ENCODE data around the gene TSSK2.

Gene TSSK2

DNA sequence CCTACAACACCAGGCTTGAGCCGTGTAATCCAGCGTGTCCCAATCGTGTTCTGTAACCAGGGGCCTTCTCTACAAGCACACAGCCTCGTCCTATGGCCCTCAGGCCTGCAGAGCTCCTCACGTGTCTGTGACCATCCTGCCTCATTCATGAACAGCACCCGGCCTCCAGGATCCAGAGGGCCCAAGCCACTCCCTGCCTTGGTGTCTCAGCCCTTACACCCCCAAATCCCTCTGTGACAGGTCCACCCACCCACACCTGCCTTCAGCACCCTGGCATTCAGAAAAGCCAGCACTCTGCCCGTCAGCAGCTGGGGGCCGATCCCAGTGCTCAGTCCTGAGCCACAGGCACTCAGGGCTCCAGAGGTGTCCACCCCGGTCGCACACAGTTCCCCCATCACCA, 5.8 kb downstream of the TSSK2 start:
- no peak overlapping the region for H3K27ac ChIP-seq
- no peaks in the 10 kb centered on the region for H3K27me3 ChIP-seq
- TF ChIP-seq Cebpa-rat (IDR thresholded peaks at IDR 0.05): no peak
- no peak overlapping the region for H3K9ac ChIP-seq
- H3K4me3 ChIP-seq: no peak overlapping the region
- H4K20me1 ChIP-seq: peaks cover 0 to 79% (median 44%) of the 10 kb centered on the region in 11 experiments; a peak in 14 of 22 replicates
- no peaks in the 10 kb centered on the region for H3K9me3 ChIP-seq (replicated peaks in 1 of 11)
- peaks cover 91 to 100% (median 99%) of the 10 kb centered on the region in 11 experiments for H3K36me3 ChIP-seq
- H3K4me2 ChIP-seq: no peak overlapping the region
- peaks cover 0 to 5% (median 0%) of the 10 kb centered on the region in 10 experiments; a peak in 1 of 20 replicates for H3K4me1 ChIP-seq

DNA sequence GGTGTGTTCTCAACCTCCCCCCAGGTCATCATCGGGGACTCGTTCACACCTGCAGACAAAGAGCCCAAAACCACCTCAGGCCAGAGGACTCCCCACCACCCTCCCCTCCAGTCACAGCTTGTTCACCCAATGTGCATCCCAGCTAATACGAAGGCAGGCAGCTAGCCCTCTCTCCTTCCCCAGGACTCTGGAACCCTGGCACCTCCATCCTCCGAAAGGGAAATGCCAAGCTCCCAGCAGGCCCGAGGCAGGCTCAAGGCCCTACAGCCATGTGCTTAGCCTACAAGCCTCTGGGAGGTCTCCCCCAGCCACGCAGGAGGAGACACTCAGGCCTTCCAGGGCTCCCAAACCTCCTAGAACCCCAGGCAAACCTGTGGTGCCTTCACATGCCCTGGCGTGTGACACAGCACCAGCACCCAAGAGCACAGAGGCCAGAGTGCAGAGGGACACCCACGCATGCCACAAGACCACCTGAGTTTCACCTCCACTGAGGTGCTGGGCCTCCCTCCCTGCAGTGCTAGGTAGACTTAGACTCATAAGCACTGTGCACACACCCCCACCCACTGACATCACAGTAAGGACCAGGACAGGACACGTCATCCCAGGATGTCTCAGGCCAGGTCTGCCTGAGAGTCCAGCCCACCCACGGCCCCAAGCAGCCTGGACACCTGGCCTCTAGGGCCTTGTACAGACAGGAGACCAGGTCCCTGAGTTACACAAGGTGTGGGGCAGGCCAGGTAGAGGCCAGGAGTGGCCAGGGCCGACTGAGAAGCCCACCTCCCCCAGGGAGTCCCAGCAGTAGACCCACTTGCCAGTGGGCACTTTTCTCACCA, 6.5 kb downstream of the TSSK2 start:
- Histone ChIP-seq H4K20me1 (peaks cover 0 to 82% (median 50%) of the 10 kb centered on the region in 11 experiments; a peak in 15 of 22 replicates), H3K4me3 (no peak overlapping the region), H3K27ac (no peak overlapping the region), H3K4me2 (no peak overlapping the region), H3K9ac (peak overlapping the region in 2 of 11 experiments; percentile 5 to 8; a peak in 1 of 22 replicates), H3K27me3 (no peaks in the 10 kb centered on the region), H3K9me3 (replicated peaks in 1 of 11) (no peaks in the 10 kb centered on the region), H3K36me3 (peaks cover 95 to 100% (median 99%) of the 10 kb centered on the region in 11 experiments), H3K4me1 (peaks cover 0 to 6% (median 1%) of the 10 kb centered on the region in 10 experiments; a peak in 6 of 20 replicates)
- TF ChIP-seq Cebpa-rat (IDR thresholded peaks at IDR 0.05): no peak

DNA sequence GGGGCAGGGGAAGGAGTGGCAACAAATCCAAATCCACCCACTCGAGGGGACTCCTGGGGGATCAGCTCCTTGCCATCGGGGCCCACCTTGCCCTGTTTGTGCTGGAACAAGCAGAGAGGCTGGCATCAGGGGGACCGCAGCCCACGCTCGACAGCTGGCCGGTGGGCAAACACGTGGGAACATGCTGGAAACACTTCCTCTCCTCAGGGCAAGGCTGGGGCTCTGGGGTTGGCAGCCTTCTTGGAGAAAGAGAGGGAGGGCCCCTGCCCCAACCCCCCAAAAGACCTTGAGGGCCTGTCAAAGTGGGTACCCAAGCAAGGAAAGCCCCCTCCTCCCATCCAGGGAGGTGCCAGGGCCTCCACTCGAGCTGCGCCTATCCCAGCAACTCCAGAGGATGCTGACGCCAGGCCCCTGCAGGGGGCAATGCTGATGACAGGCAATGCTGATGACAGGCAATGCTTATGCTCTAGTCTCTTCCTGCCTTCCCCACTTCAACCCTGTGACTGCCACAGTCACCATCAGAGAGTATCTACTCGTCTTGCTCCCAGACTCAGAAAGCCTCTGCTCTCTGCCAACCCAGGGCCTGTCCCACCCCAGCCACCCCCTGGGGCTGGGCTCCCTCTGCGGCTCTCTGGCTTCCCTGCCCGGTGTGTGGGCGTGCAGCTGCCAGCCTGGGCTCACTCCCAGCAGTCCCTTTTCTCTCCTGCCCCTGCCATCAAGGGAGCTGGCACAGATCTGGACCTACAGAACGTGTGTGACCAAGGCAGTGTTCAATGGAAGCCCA, 7.3 kb downstream of the TSSK2 start:
- Histone ChIP-seq H3K4me1 (peaks cover 5 to 12% (median 9%) of the 10 kb centered on the region in 10 experiments), H3K27ac (no peak overlapping the region), H3K4me2 (no peak overlapping the region), H3K9ac (0 out of 22 replicates have a peak overlapping the region, but pooled peaks of 2 of the 11 experiments have one; percentile 8 to 26), H3K27me3 (no peaks in the 10 kb centered on the region), H3K4me3 (no peak overlapping the region), H4K20me1 (peaks cover 0 to 82% (median 54%) of the 10 kb centered on the region in 11 experiments; a peak in 15 of 22 replicates), H3K36me3 (peaks cover 92 to 98% (median 95%) of the 10 kb centered on the region in 11 experiments), H3K9me3 (replicated peaks in 1 of 11) (no peaks in the 10 kb centered on the region)
- TF ChIP-seq Cebpa-rat (IDR thresholded peaks at IDR 0.05): no peak

DNA sequence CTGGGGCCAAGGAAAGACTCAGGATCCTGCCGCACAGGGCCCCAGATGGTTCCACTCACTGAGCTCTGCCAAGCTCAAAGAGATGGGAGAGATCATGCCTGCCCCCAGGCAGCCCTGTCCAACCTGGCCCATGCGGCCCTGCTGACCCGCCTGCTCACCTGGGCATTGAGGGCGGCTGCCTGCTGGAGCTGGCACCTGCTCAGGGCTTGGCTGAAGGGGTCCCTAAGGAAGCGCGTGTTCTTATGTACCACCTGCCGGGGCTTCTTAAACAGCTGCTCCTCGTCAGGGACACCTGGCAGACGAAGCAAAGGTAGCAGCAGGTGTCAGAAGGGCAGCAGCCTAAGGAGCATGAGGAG, 7.9 kb downstream of the TSSK2 start:
- H3K9me3 ChIP-seq (replicated peaks in 1 of 11): no peaks in the 10 kb centered on the region
- H4K20me1 ChIP-seq: peaks cover 0 to 82% (median 54%) of the 10 kb centered on the region in 11 experiments; a peak in 15 of 22 replicates
- peaks cover 11 to 17% (median 14%) of the 10 kb centered on the region in 10 experiments for H3K4me1 ChIP-seq
- H3K9ac ChIP-seq: 0 out of 22 replicates have a peak overlapping the region, but pooled peaks of 1 of the 11 experiments have one; percentile 26
- no peak overlapping the region for H3K4me2 ChIP-seq
- H3K27ac ChIP-seq: no peak overlapping the region
- H3K36me3 ChIP-seq: peaks cover 86 to 93% (median 89%) of the 10 kb centered on the region in 11 experiments
- no peak overlapping the region for H3K4me3 ChIP-seq
- no peaks in the 10 kb centered on the region for H3K27me3 ChIP-seq
- no peak for TF ChIP-seq Cebpa-rat (IDR thresholded peaks at IDR 0.05)

GRCh38 chr22:19139974-19140373, 8.9 kb downstream of the TSSK2 start:
- 0 out of 22 replicates have a peak overlapping the region, but pooled peaks of 1 of the 11 experiments have one; percentile 15 for H3K9ac ChIP-seq
- no peak overlapping the region for H3K27ac ChIP-seq
- H4K20me1 ChIP-seq: peaks cover 0 to 75% (median 49%) of the 10 kb centered on the region in 11 experiments; a peak in 15 of 22 replicates
- H3K27me3 ChIP-seq: no peaks in the 10 kb centered on the region
- no peak overlapping the region for H3K4me3 ChIP-seq
- no peak for TF ChIP-seq Cebpa-rat (IDR thresholded peaks at IDR 0.05)
- H3K4me1 ChIP-seq: peaks cover 11 to 17% (median 14%) of the 10 kb centered on the region in 10 experiments
- no peaks in the 10 kb centered on the region for H3K9me3 ChIP-seq (replicated peaks in 1 of 11)
- H3K36me3 ChIP-seq: peaks cover 76 to 83% (median 79%) of the 10 kb centered on the region in 11 experiments
- H3K4me2 ChIP-seq: no peak overlapping the region

- TF ChIP-seq Cebpa-rat (IDR thresholded peaks at IDR 0.05): no peak
- peaks cover 54 to 59% (median 55%) of the 10 kb centered on the region in 11 experiments for H3K36me3 ChIP-seq
- H4K20me1 ChIP-seq: peaks cover 0 to 62% (median 38%) of the 10 kb centered on the region in 11 experiments; a peak in 15 of 22 replicates
- no peaks in the 10 kb centered on the region for H3K9me3 ChIP-seq (replicated peaks in 1 of 11)
- H3K4me3 ChIP-seq: 0 out of 20 replicates have a peak overlapping the region, but pooled peaks of 1 of the 10 experiments have one; percentile 96
- peaks cover 11 to 17% (median 14%) of the 10 kb centered on the region in 10 experiments for H3K4me1 ChIP-seq
- peak overlapping the region in 9 of 11 experiments; percentile 3 to 93 (median 24); a peak in 6 of 22 replicates for H3K9ac ChIP-seq
- no peak overlapping the region for H3K27ac ChIP-seq
- H3K4me2 ChIP-seq: peak overlapping the region in 2 of 11 experiments; percentile 89 to 98; a peak in 2 of 22 replicates
- H3K27me3 ChIP-seq: peaks cover 0 to 2% (median 0%) of the 10 kb centered on the region in 11 experiments; a peak in 2 of 22 replicates
These were observed 11.3 kb downstream of the TSSK2 start for GRCh38 chr22:19142394-19142793.

GRCh38 chr22:19143212-19143611, 12.1 kb downstream of the TSSK2 start:
- Histone ChIP-seq H3K9me3 (replicated peaks in 1 of 11) (no peaks in the 10 kb centered on the region), H3K4me2 (peak overlapping the region; percentile 89 to 99 (median 96)), H3K27me3 (peaks cover 0 to 10% (median 4%) of the 10 kb centered on the region in 11 experiments; a peak in 15 of 22 replicates), H3K4me3 (peak overlapping the region; percentile 80 to 96 (median 90)), H3K9ac (peak overlapping the region; percentile 82 to 93 (median 88); a peak in 21 of 22 replicates), H3K4me1 (peaks cover 11 to 17% (median 14%) of the 10 kb centered on the region in 10 experiments), H3K36me3 (peaks cover 46 to 50% (median 47%) of the 10 kb centered on the region in 11 experiments), H4K20me1 (peaks cover 0 to 54% (median 31%) of the 10 kb centered on the region in 11 experiments; a peak in 15 of 22 replicates), H3K27ac (peak overlapping the region in 1 of 11 experiments; percentile 77; a peak in 1 of 22 replicates)
- TF ChIP-seq Cebpa-rat (IDR thresholded peaks at IDR 0.05): no peak

GRCh38 chr22:19143967-19144400, 12.9 kb downstream of the TSSK2 start:
- Histone ChIP-seq H4K20me1 (peaks cover 0 to 46% (median 25%) of the 10 kb centered on the region in 11 experiments; a peak in 15 of 22 replicates), H3K4me2 (peak overlapping the region; percentile 89 to 99 (median 96)), H3K9me3 (replicated peaks in 1 of 11) (peaks cover 0 to 5% (median 2%) of the 10 kb centered on the region in 11 experiments; a peak in 14 of 22 replicates), H3K27ac (peak overlapping the region; percentile 54 to 82 (median 72); a peak in 21 of 22 replicates), H3K4me3 (peak overlapping the region; percentile 80 to 96 (median 90)), H3K27me3 (peaks cover 7 to 18% (median 12%) of the 10 kb centered on the region in 11 experiments), H3K36me3 (peaks cover 38 to 43% (median 39%) of the 10 kb centered on the region in 11 experiments), H3K9ac (peak overlapping the region; percentile 82 to 93 (median 88)), H3K4me1 (peaks cover 11 to 17% (median 14%) of the 10 kb centered on the region in 10 experiments)
- no peak for TF ChIP-seq Cebpa-rat (IDR thresholded peaks at IDR 0.05)

All from BLaER1 treated with 17β-estradiol and CSF1 and Interleukin-3, amounts not matched to agents 10 nM and 100 nM (cell line).